HepG2 (cell line): ENCODE results near the gene ABCA3. TPM values are rescaled to one million over a fixed set of nuclear protein-coding genes. Genes with fewer than 3 reads are reported as not detected.

Experiments used
- ATF7-NPFF ChIP-seq: sonication (generic); formaldehyde crosslinking; IDR thresholded peaks from 2 replicates; pipeline ENCODE4 v1.8.1; 2023; ENCODE audit warnings: mild to moderate bottlenecking, low read depth, missing genetic modification reagents, moderate library complexity
- CCDC6 ChIP-seq: sonication (generic); formaldehyde crosslinking; IDR thresholded peaks from 2 replicates; pipeline ENCODE4 v1.8.1; 2022; ENCODE audit warnings: mild to moderate bottlenecking, missing genetic modification reagents, moderate library complexity
- GABPB1 ChIP-seq: IDR thresholded peaks from 2 replicates; pipeline ENCODE4 v1.6.1; 2016; ENCODE audit warnings: mild to moderate bottlenecking, missing genetic modification reagents, moderate library complexity, missing compliant biosample characterization
- HDAC1 ChIP-seq: sonication (generic); formaldehyde crosslinking; IDR thresholded peaks from 2 replicates; pipeline ENCODE4 v1.5.1; 2020; ENCODE audit warnings: mild to moderate bottlenecking, missing genetic modification reagents
- HINFP ChIP-seq: sonication (generic); formaldehyde crosslinking; IDR thresholded peaks from 2 replicates; pipeline ENCODE4 v1.4.0; 2020; ENCODE audit warnings: low read depth, mild to moderate bottlenecking, missing genetic modification reagents
- KDM4B ChIP-seq: sonication (generic); formaldehyde crosslinking; IDR thresholded peaks from 2 replicates; pipeline ENCODE4 v1.4.0; 2020; ENCODE audit warnings: missing genetic modification reagents
- PAX8 ChIP-seq: sonication (generic); formaldehyde crosslinking; IDR thresholded peaks from 2 replicates; pipeline ENCODE4 v1.8.0; 2022; ENCODE audit warnings: mild to moderate bottlenecking, missing genetic modification reagents, borderline replicate concordance
- SKIL ChIP-seq: sonication (generic); formaldehyde crosslinking; IDR thresholded peaks from 2 replicates; pipeline ENCODE4 v1.8.0; 2022; ENCODE audit warnings: missing genetic modification reagents, mild to moderate bottlenecking, moderate library complexity, borderline replicate concordance
- SSRP1 ChIP-seq: IDR thresholded peaks from 2 replicates; pipeline ENCODE4 v1.6.1; 2016; ENCODE audit warnings: control low read depth
- TAF15 ChIP-seq: fragments of 200-400 bp; formaldehyde crosslinking; IDR thresholded peaks from one replicate; pipeline ENCODE4 v1.6.1; 2018; ENCODE audit warnings: mild to moderate bottlenecking, low read depth, low read length; ENCODE audit not compliant: poor library complexity, severe bottlenecking
- TBX2 ChIP-seq: sonication (generic); formaldehyde crosslinking; IDR thresholded peaks from 2 replicates; pipeline ENCODE4 v1.5.0; 2020; ENCODE audit warnings: missing genetic modification reagents, mild to moderate bottlenecking, borderline replicate concordance
- ZNF20 ChIP-seq: sonication (generic); formaldehyde crosslinking; IDR thresholded peaks from 2 replicates; pipeline ENCODE4 v1.4.0; 2020; ENCODE audit warnings: mild to moderate bottlenecking, moderate library complexity, missing genetic modification reagents
- ZNF484 ChIP-seq: sonication (generic); formaldehyde crosslinking; IDR thresholded peaks from 2 replicates; pipeline ENCODE4 v1.5.1; 2020; ENCODE audit warnings: mild to moderate bottlenecking, low read depth, missing genetic modification reagents, borderline replicate concordance
- ZNF543 ChIP-seq: sonication (generic); formaldehyde crosslinking; IDR thresholded peaks from 2 replicates; pipeline ENCODE4 v1.4.0; 2020; ENCODE audit warnings: mild to moderate bottlenecking, missing genetic modification reagents
- ZNF549 ChIP-seq: sonication (generic); formaldehyde crosslinking; IDR thresholded peaks from 2 replicates; pipeline ENCODE4 v1.5.0; 2020; ENCODE audit warnings: missing genetic modification reagents
- ZNF598 ChIP-seq: sonication (generic); formaldehyde crosslinking; IDR thresholded peaks from 2 replicates; pipeline ENCODE4 v1.5.1; 2020; ENCODE audit warnings: mild to moderate bottlenecking, missing genetic modification reagents, borderline replicate concordance
- ZNF644 ChIP-seq: IDR thresholded peaks from 2 replicates; pipeline ENCODE4 v1.6.1; 2016; ENCODE audit warnings: low read depth
- polyA plus RNA-seq, 8 experiments: library from polyadenylated mRNA; depleted of rRNA in 3 of 8; stranded (reverse) in 7 of 8; unstranded in 1 of 8; fragments of >200 nt; fragmentation: Illumina TruSeq in 4 of 8; extraction: Trizol in 4 of 8; gene quantifications; 2 replicates each; pipeline versions ENCODE4 v1.2.1 to v1.2.3, GENCODE V29; 2011 to 2016; ENCODE audit warnings: low read depth in 4 of 8, missing spikeins in 1 of 8, mixed read lengths in 1 of 8; ENCODE audit not compliant: insufficient read depth in 1 of 8
- total RNA-seq, 5 experiments: library from RNA; depleted of rRNA; stranded (reverse); fragments of >200 nt; fragmentation: Illumina TruSeq; extraction: Trizol; gene quantifications; 2 replicates each; pipeline ENCODE4 v1.2.3, GENCODE V29; 2016; ENCODE audit warnings: low read depth in 1 of 5
- TF ChIP-seq, protein P1 (sequence below): sonication (generic); formaldehyde crosslinking; IDR thresholded peaks from 2 replicates; pipeline ENCODE4 v1.5.0; 2020; ENCODE audit warnings: missing genetic modification reagents
- TF ChIP-seq, protein P2 (sequence below): IDR thresholded peaks from 2 replicates; pipeline ENCODE4 v1.6.1; 2016; ENCODE audit warnings: missing compliant biosample characterization, missing genetic modification reagents, borderline replicate concordance
- TF ChIP-seq, protein P3 (sequence below): sonication (generic); formaldehyde crosslinking; IDR thresholded peaks from 2 replicates; pipeline ENCODE4 v1.5.0; 2020; ENCODE audit warnings: mild to moderate bottlenecking, missing genetic modification reagents

The ABCA3 gene
- total and polyA plus RNA-seq, 2 of the 13 experiments (the other 11 are each of a cell fraction or from before 2014, with no cell fraction given), result 0.60 to 1.5 TPM

GRCh38 chr16:2251296-2252111, 89.0 kb downstream of the ABCA3 start, which contains the start of gene ECI1 (continued):
- peak; percentile 52; the same call in 1 of the 2 replicates for TF ChIP-seq SKIL (CRISPR knock-in tag)
- TF ChIP-seq, protein P1, sequence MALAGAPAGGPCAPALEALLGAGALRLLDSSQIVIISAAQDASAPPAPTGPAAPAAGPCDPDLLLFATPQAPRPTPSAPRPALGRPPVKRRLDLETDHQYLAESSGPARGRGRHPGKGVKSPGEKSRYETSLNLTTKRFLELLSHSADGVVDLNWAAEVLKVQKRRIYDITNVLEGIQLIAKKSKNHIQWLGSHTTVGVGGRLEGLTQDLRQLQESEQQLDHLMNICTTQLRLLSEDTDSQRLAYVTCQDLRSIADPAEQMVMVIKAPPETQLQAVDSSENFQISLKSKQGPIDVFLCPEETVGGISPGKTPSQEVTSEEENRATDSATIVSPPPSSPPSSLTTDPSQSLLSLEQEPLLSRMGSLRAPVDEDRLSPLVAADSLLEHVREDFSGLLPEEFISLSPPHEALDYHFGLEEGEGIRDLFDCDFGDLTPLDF (CRISPR knock-in tag), result peak; percentile 77
- peak; percentile 92 for TF ChIP-seq TBX2 (CRISPR knock-in tag)
- no peak for TF ChIP-seq ZNF598 (CRISPR knock-in tag)
- TF ChIP-seq SSRP1 (CRISPR knock-in tag), result peak; percentile 26; the same call in 1 of the 2 replicates
- TF ChIP-seq, protein P2, sequence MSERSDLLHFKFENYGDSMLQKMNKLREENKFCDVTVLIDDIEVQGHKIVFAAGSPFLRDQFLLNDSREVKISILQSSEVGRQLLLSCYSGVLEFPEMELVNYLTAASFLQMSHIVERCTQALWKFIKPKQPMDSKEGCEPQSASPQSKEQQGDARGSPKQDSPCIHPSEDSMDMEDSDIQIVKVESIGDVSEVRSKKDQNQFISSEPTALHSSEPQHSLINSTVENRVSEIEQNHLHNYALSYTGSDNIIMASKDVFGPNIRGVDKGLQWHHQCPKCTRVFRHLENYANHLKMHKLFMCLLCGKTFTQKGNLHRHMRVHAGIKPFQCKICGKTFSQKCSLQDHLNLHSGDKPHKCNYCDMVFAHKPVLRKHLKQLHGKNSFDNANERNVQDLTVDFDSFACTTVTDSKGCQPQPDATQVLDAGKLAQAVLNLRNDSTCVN (CRISPR knock-in tag), result peak; percentile 56; the same call in 1 of the 2 replicates
- TF ChIP-seq TAF15, result no peak
- peak; percentile 74; the same call in 1 of the 2 replicates for TF ChIP-seq ATF7-NPFF (CRISPR knock-in tag)
- peak; percentile 85; the same call in 1 of the 2 replicates for TF ChIP-seq CCDC6 (CRISPR knock-in tag)
- TF ChIP-seq, protein P3, sequence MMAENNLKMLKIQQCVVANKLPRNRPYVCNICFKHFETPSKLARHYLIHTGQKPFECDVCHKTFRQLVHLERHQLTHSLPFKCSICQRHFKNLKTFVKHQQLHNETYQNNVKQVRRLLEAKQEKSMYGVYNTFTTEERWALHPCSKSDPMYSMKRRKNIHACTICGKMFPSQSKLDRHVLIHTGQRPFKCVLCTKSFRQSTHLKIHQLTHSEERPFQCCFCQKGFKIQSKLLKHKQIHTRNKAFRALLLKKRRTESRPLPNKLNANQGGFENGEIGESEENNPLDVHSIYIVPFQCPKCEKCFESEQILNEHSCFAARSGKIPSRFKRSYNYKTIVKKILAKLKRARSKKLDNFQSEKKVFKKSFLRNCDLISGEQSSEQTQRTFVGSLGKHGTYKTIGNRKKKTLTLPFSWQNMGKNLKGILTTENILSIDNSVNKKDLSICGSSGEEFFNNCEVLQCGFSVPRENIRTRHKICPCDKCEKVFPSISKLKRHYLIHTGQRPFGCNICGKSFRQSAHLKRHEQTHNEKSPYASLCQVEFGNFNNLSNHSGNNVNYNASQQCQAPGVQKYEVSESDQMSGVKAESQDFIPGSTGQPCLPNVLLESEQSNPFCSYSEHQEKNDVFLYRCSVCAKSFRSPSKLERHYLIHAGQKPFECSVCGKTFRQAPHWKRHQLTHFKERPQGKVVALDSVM, result peak; percentile 67
- TF ChIP-seq PAX8 (CRISPR knock-in tag), result no peak
- no peak for TF ChIP-seq ZNF20 (CRISPR knock-in tag)
- peak; percentile 86 for TF ChIP-seq HDAC1
- no peak for TF ChIP-seq ZNF484
- TF ChIP-seq ZNF543 (CRISPR knock-in tag), result peak; percentile 64; the same call in 1 of the 2 replicates
- no peak; the same call in 1 of the 2 replicates for TF ChIP-seq HINFP (CRISPR knock-in tag)
- no peak for TF ChIP-seq ZNF644 (CRISPR knock-in tag)
- TF ChIP-seq GABPB1, result peak; percentile 94
- TF ChIP-seq KDM4B (CRISPR knock-in tag), result peak; percentile 76
- TF ChIP-seq ZNF549, result no peak
